Fibroblast of the aortic adventitia (primary cell): ENCODE data around the gene TBX3. TPM values are rescaled to one million over a fixed set of nuclear protein-coding genes. Genes with fewer than 3 reads are reported as not detected.
"Not testable (repeated sequence)": the region's sequence is repeated elsewhere in the genome, so short reads cannot be mapped to it uniquely, and the experiment has no call there.

ENCODE experiments used
- DNase-seq: peaks from one replicate; pipeline ENCODE4 v3.0.0-alpha.2; 2010; ENCODE audit warnings: low read depth
- H3K4me3 ChIP-seq: 2 replicates; pipeline ENCODE4 v1.5.1; 2011; ENCODE audit warnings: low read depth, mild to moderate bottlenecking, control low read depth, low read length, moderate library complexity
- CTCF ChIP-seq: IDR thresholded peaks from 2 replicates; pipeline ENCODE4 v1.5.1; 2011; ENCODE audit warnings: mild to moderate bottlenecking, low read length, control low read depth, inconsistent platforms; ENCODE audit not compliant: insufficient read depth
- total RNA-seq: library from RNA; depleted of rRNA; stranded (reverse); fragments of >200 nt; gene quantifications from 2 replicates; pipeline ENCODE4 v1.2.3, GENCODE V29; 2012; ENCODE audit warnings: low replicate concordance

Gene TBX3
- total RNA-seq, 1 donor, result 5.7 TPM

- no peak for DNase-seq
- no peak overlapping the region for H3K4me3 ChIP-seq
- TF ChIP-seq CTCF, result no peak
These were observed 29.7 kb upstream of the TBX3 start for GRCh38 chr12:114713466-114714215.

GRCh38 chr12:114711689-114712152 lies 27.7 kb upstream of the TBX3 start:
- DNase-seq, result no peak
- TF ChIP-seq CTCF, result no peak
- H3K4me3 ChIP-seq, result no peak overlapping the region

- H3K4me3 ChIP-seq, result no peak overlapping the region
- no peak for TF ChIP-seq CTCF
- no peak for DNase-seq
These were observed 26.2 kb upstream of the TBX3 start for GRCh38 chr12:114710151-114710550.

GRCh38 chr12:114709112-114709511 lies 25.1 kb upstream of the TBX3 start:
- DNase-seq, result no peak
- no peak for TF ChIP-seq CTCF
- no peak overlapping the region for H3K4me3 ChIP-seq

GRCh38 chr12:114708598-114708997 lies 24.6 kb upstream of the TBX3 start:
- DNase-seq, H3K4me3 ChIP-seq: not testable (repeated sequence)

- TF ChIP-seq CTCF, result no peak
- no peak overlapping the region for H3K4me3 ChIP-seq
- DNase-seq, result no peak
These were observed 20.1 kb upstream of the TBX3 start for GRCh38 chr12:114704096-114704495.

GRCh38 chr12:114703060-114703493 lies 19.1 kb upstream of the TBX3 start:
- no peak for TF ChIP-seq CTCF
- DNase-seq, result no peak

More at GRCh38 chr12:114703060-114703493, 19.1 kb upstream of the TBX3 start:
- no peak overlapping the region for H3K4me3 ChIP-seq
